Measurements from ENCODE around the gene TRDN. TPM values are rescaled to one million over a fixed set of nuclear protein-coding genes. Genes with fewer than 3 reads are reported as not detected.

Gene TRDN
- total RNA-seq, 1 donor from 2014 or later, result 4.2 TPM

DNA sequence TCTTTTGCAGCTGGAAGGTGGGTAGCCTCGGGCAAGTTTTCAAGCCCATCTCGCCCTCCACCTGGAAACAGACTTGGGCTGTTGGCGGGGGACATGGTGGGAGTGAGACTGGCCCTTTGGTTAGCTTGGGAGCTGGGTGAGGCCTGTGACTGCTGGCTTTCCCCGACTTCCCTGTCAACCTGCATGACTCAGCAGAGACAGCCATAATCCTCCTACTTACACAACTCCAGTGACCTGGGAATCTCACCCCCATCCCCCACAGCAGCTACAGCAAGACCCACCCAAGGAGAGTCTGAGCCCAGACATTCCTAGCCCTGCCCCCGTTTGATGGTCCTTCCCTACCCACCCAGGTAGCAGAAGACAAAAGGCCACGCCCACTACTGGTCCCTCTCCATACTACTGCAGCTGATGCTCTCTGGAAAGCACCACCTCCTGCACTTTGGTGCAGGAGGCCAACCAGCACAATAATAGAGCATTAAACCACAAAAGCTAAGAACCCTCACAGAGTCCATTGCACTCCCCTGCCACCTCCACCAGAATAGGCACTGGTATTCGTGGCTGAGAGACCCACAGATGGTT lies 188.4 kb downstream of the TRDN start:
- no peak for DNase-seq (ENCODE audit: low spot score)
- ATAC-seq, result no peak
- intact Hi-C loops (cut with DNase I), result no loop called here

DNA sequence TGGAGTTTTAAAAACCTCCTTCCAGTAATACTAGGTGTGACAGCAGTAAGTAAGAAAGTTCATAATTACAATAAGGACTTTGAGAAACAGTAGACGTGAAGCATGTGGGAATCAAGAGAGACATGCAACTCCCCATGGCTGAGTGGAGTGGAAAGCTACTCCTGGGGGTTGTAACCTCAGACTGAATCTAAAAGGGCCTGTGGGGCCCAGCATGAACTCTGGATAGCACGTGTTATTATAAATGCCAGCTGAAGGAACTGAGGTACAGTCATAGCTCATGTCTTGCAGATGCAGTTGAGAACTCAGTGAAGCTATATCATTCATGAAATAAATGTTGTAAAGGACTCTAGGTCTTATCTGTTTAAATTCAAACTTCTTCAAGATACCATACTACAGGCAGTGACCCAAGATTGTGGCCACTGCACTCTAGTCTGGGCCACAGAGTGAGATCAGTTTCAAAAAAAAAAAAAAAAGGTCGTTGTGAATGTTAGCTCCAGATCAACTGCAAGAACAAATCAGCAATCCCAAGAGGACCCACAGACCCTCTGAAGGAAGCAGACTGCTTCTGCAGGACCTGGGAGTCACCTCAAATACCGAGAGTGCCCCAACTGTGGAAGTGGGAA lies 189.3 kb downstream of the TRDN start:
- intact Hi-C loops (cut with DNase I), result no loop called here
- ATAC-seq, result no peak

DNA sequence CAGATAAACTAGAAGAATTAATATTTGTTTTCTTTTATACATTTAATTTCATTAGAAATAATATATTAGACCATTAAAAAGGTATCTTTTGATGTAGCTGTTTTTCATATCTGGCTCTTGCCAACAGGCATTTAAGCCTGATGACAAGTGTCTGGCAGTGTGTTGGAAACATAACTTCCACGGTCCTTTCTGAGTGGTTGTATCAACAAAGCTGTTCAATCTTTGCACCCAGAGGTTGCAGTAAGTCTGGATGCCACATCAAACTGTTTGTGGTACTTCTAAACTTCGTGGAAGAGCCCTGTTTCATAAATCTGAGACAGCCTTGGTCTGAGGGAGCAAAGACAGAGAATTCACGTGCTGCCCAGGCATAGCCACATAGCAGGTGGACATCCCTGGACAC lies 197.4 kb downstream of the TRDN start:
- ATAC-seq, result no peak
- intact Hi-C loops (cut with DNase I), result no loop called here
- no peak for DNase-seq (ENCODE audit: low spot score)

More for the DNA sequence above, 189.3 kb downstream of the TRDN start:
- no peak for DNase-seq (ENCODE audit: low spot score)

DNA sequence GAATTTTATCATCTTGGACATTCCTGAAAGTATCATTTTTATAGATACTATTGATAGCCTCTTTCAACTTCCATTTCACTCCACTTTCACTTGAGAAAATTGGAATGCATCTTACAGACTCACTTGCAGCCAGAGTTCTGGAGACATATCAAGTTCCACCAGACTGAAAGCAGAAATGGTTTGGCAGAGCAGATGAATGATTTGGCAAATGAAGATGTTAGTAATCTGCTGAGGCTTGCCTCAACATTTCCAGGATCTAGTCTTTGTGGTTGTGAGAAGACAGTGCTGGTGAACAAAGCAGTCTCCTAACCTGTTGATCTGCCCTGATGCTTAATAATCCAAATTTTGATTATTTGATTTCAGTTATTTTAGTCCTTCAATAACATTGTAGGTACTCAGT lies 202.6 kb downstream of the TRDN start:
- ATAC-seq (no peak), DNase-seq (ENCODE audit: low spot score) (no peak)
- intact Hi-C loops (cut with DNase I), result no loop called here

DNA sequence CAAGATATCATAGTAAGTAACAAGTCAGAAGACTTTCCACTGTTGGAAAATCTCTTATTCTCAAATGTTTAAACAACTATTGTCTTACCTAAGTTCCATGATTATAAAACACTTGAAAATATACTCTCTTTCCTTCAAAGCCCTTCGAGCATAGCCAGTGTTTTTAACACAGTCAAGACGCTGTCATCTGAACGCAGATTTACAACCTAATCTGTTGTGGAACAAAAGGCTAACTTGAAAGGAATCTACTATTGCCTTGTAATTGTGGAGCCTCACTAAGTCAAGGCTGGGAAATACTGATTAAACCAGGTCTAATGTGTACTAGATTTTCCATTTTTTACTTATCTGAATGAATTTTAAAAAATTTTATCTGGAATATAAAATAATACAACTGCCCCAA lies 205.8 kb downstream of the TRDN start:
- intact Hi-C loops (cut with DNase I), result no loop called here
- no peak for ATAC-seq
- DNase-seq (ENCODE audit: low spot score), result no peak

DNA sequence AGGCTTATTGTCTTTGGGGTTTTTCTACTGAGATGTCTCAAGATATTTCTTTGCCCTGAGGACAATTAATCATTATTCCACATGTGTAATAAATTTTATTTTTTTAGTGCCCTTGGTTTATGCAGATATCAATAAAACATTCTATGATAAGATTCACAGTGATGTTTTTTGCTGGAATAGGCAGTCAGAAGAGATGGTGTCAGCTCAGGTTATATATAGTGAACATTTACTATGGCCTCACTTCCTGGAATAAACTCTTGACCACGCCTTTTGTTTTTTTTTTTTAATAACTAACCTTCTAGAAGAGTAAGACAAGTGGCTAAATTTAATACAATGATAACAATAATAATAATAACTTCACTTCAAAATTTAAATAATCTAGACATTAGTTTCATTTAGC lies 209.7 kb downstream of the TRDN start:
- DNase-seq (ENCODE audit: low spot score) (no peak), ATAC-seq (no peak)
- intact Hi-C loops (cut with DNase I), result no loop called here

DNA sequence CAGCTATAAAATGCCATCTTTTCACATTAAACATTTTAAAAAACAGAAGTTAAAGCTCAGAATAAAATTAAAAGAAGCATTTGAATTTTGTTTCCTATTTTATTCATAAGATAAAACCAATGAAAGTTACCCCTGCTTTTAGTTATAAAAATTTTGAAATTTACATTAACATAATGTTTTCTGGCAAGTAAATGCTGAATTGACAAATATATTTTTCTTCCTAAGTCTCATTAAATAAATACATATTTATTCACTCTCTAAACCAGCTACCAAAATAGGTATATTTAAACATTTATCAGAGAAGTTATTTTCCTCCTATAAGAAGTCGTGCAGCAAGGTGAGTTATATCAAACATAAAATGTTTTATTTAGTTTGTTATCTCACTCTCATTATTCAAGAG lies 213.6 kb downstream of the TRDN start:
- intact Hi-C loops (cut with DNase I), result no loop called here
- ATAC-seq (no peak), DNase-seq (ENCODE audit: low spot score) (no peak)

DNA sequence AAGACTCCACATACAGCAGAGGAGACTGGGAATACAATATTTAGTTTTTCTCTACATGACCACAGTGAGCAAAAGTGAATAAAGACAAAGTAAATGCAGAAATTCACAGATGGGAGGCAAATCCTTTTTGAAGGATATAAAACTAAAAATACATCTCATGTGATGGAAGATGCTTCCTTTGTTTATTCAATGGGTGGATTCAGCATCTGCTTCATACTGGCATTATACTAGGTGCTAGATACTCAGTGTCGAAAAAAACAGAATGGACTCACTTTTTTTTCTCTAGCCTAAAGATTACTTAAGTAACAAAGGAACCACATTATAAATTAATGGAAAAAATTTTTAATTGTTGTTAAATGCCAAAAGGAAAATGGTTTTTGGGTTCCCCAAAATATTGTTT lies 216.2 kb downstream of the TRDN start:
- ATAC-seq (no peak), DNase-seq (ENCODE audit: low spot score) (no peak)
- intact Hi-C loops (cut with DNase I), result no loop called here

DNA sequence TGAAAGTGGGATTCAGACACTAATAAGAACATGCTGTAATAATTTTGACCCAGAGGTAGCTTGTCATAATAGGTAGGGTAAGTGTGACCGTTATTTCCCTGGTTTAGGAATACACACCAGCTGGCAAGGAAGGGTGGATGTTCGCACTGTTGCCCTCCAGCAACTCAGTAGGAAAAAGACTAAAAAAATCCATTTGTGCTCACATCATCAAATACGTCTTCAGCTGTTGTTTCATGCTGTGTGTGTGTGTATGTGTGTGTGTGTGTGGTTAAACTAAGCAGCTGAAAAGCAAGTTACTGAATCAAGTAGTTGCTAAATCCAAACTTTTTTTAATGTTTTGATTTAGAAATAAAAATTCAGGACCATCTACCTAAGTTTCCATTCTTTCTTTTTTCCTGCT lies 218.7 kb downstream of the TRDN start:
- intact Hi-C loops (cut with DNase I), result loop anchor here (5.0 kb wide), 1 partner anchor 299 kb away; no protein-coding TSS in a partner anchor
- ATAC-seq (no peak), DNase-seq (ENCODE audit: low spot score) (no peak)

DNA sequence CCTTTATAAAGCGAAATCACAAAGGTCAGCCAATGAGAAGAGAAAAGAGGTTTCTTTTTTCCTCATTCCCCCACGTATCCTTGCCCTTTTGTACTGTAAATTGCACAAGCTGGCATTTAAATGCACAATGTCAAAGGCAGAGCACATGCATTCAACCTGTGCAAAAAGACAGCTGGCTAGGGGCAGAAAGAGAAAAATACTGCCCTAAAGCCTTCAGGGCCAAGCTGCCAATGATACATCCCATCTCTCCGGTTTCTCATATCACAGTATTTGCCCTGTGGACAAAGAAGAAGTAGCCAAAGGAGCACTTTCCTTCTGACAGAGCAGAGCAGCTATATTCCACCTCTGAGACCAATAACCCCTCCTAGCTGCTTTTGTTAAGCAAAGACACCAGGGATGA lies 219.2 kb downstream of the TRDN start:
- DNase-seq (ENCODE audit: low spot score) (no peak), ATAC-seq (no peak)
- intact Hi-C loops (cut with DNase I), result loop anchor here (5.0 kb wide), 1 partner anchor 300 kb away; no protein-coding TSS in a partner anchor

DNA sequence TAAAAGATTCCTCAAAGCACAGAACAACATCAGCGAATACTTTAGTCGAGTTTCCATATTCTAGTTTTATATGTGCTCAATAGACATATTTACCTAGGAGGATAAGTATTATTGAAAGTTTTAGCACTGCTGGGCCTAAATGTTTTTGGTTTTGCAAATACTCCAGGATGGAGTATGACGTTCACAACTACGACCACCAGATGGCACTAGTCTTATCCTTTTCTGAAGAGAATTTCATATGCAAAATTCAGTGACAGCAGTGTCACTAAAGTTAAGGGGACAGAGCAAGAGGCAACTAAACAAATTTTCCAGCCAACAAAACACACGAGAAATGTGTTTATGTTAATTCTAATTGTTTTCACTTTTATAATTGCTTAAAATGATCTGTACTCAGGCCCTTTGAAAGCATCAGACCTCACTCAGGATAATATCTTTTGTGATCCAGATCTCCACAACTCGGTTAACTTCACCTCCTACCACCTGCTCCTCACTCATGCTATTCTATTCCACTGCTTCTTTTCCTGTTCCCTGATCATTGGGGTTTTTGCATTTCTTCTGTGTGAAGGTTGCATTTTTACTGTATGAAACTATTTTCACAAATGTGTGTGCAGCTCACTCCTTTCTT lies 220.8 kb downstream of the TRDN start:
- DNase-seq (ENCODE audit: low spot score) (peak; percentile 77), ATAC-seq (peak; percentile 69)
- intact Hi-C loops (cut with DNase I), result loop anchor here (5.0 kb wide), 1 partner anchor 301 kb away; no protein-coding TSS in a partner anchor

DNA sequence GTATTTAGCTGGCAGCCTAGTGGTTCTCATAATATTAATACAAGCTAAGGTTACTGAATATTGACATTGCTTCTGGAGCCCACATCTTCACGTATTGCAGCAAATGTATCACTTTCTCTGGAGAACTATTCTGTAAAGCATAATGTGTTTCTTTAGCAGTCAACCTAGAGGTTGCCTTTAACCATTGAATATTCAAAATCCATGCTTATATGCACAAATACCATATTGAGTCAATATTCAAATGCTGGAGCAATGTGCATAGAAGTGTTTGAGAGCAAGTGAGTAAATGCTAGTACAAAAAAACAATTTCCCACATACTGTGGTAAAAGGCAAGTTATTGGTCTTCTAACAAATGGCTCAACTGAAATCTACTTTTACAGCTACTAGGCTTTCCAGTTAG lies 231.8 kb downstream of the TRDN start:
- ATAC-seq (no peak), DNase-seq (ENCODE audit: low spot score) (no peak)
- intact Hi-C loops (cut with DNase I), result no loop called here

DNA sequence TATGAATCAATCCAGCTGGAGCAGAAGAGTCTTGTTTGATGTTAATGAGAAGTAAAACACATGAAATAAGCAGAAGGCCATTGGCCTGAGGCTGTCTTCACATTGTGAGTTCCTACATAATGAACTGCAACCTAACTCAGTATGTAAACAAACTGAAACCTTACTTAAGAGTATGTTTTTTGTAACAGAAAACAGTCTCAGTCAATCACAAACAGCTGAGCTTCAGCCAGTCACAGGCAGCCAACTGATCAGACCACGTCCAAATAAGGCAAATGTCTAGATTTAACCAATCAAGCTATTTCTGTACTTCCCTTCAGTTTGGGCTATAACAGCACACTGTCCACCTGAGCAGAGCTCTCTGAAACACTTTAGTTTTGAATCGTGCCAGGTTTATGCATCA lies 234.7 kb downstream of the TRDN start:
- ATAC-seq, result no peak
- DNase-seq (ENCODE audit: low spot score), result no peak

DNA sequence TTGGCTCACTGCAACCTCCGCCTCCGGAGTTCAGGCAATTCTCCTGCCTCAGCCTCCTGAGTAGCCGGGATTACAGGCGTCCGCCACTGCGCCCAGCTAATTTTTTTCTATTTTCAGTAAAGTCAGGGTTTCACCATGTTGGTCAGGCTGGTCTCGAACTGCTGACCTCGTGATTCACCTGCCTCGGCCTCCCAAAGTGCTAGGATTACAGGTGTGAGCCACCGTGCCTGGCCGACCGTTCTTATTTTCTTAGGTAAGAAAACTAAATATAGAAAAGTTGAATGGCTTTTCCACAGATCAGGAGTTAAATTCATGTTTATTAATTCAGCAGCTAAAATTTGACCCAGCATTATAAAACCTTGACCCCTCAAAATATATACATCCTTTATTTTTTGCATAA lies 238.7 kb downstream of the TRDN start:
- ATAC-seq (no peak), DNase-seq (ENCODE audit: low spot score) (no peak)
- intact Hi-C loops (cut with DNase I), result no loop called here

More for the DNA sequence above, 234.7 kb downstream of the TRDN start:
- intact Hi-C loops (cut with DNase I), result no loop called here

DNA sequence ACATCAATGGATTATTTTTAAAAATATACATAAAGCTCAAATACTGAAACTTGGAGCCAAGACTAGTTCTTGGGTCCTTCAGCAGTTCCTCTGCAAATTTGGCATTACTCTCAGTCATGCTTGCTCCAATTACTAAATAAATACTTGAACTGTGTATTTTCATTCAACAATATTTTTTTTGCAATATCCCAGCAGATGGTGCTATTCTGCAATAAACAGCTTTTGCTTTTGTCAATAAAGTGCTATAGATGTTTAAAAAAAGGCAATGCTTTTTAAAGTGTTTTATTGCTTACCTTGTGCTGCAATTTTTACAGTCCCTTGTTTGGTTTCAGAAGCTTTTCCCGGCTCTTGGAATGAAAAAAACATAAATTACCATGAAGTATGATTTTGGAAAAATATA lies 243.4 kb downstream of the TRDN start:
- ATAC-seq (no peak), DNase-seq (ENCODE audit: low spot score) (no peak)
- intact Hi-C loops (cut with DNase I), result no loop called here

DNA sequence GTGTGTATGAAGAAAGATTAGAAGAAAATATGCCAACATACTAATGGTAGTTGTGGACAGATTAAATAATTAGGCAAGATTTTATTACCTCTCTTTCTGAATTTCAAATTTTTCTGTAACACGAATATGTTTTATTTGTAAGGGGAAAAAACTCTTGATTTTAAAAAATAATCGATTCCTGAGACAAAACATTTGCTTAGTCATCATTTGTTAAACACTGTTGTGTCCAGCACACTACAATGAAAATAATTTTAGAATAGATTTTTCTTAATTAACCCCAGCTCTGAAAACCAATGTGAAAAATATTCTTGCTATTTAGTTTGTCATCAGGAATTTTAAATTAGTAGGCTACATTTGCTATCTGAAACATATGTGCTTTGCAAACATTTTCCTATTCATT lies 253.0 kb downstream of the TRDN start:
- intact Hi-C loops (cut with DNase I), result no loop called here
- ATAC-seq, result no peak
- no peak for DNase-seq (ENCODE audit: low spot score)

DNA sequence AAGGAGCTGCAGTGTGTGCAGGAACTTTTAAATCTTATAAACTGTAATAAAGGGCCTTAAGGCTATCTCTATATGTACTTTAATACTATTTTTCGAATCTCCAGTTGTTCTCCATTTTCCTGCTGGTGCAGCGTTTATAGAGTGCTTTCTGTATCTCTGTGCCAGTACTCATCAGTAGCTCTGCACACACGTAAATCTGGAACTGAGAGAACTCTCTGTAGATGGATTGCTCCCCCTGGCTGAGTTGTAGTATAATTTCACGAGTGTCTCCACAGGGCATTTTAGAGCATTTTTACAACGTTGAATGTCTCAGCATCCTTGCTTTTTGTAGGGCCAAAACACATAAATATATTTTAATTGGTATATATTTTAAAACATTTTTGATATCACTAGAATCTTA lies 256.5 kb downstream of the TRDN start:
- intact Hi-C loops (cut with DNase I), result no loop called here
- peak; percentile 68 for ATAC-seq

DNA sequence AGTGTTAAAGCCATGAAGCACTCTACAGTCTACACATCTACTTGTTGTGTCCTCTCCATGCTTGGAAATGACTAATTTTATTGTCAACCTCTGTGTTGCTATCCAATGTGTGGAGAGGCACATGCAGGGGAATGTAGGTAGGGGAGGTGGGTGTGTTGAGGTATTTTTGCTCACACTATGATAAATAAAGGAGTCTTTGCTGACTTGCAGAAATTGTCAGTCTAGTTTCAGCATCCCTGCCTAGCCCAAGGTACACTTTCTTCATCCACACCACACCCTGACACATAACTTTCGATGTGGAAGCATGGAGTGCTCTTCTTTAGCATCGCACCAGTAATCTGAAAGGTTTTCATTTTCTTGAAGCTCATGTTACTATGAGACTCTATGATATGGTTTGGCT lies 264.0 kb downstream of the TRDN start:
- DNase-seq (ENCODE audit: low spot score) (no peak), ATAC-seq (no peak)
- intact Hi-C loops (cut with DNase I), result no loop called here

More for the DNA sequence above, 256.5 kb downstream of the TRDN start:
- DNase-seq (ENCODE audit: low spot score), result no peak

DNA sequence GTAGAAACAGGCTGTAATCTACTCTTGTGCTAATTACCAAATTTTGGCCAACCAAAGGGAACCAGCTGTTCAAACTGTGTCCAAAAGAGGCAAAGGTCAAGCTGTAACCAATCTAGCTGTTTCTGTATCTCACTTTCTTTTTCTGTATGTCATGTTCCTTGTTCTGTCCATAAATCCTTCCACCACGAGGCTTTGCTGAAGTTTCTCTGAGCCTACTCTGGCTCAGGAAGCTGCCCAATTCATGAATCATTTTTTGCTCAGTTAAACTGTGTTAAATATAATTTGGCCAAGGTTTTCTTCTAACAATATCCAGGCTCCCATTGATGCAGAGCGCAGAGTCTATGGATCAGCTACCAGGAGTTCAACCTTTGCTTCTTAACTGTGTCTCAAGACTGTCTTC lies 272.8 kb downstream of the TRDN start:
- intact Hi-C loops (cut with DNase I), result no loop called here

DNA sequence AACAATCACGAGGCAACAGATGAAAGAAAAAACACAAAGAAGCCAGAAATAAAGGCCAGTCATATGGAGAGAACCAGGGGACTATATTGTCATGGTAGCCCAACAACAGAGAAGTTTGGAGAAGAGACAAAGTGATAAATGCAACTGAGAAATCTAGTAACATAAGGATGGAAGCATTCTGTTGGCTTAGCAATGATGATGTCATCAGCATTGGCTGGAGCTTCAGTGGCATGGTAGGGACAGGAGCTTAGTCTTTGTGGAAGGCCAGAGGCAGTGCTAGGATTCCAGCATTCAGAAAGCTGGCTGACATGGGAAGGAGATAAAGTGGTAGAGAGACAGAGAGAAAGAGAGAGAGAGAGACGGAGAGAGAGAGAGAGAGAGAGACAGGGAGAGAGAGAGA lies 276.4 kb downstream of the TRDN start:
- intact Hi-C loops (cut with DNase I), result no loop called here
- DNase-seq (ENCODE audit: low spot score) (no peak), ATAC-seq (no peak)

More for the DNA sequence above, 272.8 kb downstream of the TRDN start:
- DNase-seq (ENCODE audit: low spot score) (no peak), ATAC-seq (no peak)

DNA sequence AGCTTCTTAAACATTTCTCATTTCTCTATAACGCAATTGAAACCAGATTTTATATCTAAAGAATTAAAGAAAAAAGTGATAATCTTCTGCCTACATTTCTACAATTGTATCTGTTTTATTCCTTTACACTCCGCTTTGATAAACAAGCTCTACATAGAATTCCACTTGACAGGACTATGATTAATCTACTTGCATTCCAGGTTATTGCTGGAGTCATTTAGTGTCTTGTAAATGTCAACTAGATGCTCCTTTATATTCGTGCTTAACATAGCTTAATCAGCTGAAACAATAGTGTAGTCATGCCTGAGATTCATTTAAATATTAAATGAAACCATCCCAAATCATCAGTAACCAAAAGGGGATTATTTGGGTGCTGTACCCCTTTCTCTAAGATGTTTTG lies 284.0 kb downstream of the TRDN start:
- no peak for ATAC-seq
- intact Hi-C loops (cut with DNase I), result no loop called here
- no peak for DNase-seq (ENCODE audit: low spot score)
